ENCODE data around the gene CPSF4L.

Gene CPSF4L

DNA sequence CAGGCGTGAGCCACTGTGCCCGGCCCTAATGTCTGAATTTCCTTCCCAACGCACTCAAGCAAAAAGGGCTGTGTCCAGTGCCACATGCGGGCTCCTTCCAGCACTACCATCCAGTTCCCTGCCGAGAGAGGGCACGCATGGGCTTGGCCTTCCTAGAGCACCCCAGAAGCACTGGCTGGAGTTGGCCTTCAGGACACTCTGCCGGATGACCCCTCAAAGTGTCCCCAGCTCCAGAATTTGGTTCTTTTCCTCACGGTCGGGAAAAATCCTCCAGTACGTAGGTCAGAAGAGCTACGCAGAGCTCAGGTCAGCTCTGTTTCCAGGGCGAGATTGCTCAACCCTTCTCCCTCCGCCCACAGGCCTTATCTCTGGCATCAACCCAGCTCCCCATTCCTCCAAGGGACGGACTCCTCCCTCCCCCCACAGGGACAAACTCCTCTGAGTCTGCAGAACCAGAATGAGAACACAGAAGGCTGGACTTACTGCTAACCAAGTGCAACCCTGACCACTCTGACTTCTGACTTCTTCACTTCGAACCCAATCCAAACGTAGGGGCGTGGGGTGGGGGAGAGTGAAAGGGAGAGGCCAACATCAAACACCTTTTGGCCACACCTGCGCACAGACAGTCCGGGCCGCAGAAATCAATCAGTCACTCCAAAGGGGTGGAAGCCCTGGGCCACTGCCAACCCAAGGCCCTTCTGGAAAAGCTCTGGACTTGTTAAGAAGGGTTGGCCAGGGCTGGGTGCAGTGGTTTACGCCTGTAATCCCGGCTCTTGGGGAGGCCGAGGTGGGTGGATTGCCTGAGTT, 46.5 kb upstream of the CPSF4L start (continued):
- TF ChIP-seq IKZF3 (tag by site-specific recombination; IDR thresholded peaks at IDR 0.05) (peak; percentile 73; the same call in 1 of the 2 replicates), ZBTB1 (tag by site-specific recombination; IDR thresholded peaks at IDR 0.05) (no peak), ZNF677 (tag by site-specific recombination; IDR thresholded peaks at IDR 0.05) (no peak), ZEB2 (tag by site-specific recombination; IDR thresholded peaks at IDR 0.05) (0 out of 2 replicates have a peak, but pooled peaks have one; percentile 23)

DNA sequence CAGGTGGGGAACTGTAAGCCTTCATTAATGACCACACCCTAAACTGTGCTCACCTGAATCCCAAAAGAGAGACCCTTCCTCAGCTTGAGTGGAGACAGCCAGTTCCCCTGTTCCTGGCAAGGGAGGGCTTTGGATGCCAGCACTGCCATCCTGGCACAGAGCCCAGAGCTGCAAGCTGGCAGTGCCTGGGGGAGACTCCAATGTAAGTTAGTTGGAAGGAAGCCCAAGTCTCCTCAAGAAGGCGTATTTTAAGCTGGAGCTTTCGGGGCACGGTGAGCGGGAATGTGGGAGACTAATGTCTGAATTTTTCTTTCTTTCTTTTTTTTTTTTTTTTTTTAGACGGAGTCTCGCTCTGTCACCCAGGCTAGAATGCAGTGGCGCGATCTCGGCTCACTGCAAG, 45.5 kb upstream of the CPSF4L start:
- ChIA-PET CTCF (interaction anchor here (0.6 to 7.7 kb wide), 7 partner anchors 13 to 403 kb away, joined by 3 to 50 read pairs (median 3); no protein-coding TSS in a partner anchor), POLR2A (interaction anchor here (0.6 to 1.3 kb wide), 3 partner anchors 8 to 285 kb away, joined by 3 to 5 read pairs (median 3); no protein-coding TSS in a partner anchor)
- H3K36me3 ChIP-seq (ENCODE audit: control insufficient read depth in 2 of 2, insufficient read depth in 1 of 2, low read length in 2 of 2): peaks cover 0 to 6% of the 10 kb centered on the region in 2 experiments; a peak in 1 of 3 replicates
- H3K27ac ChIP-seq (ENCODE audit: extremely low read depth, low read depth, low read length): no peak overlapping the region
- peaks cover 34% of the 10 kb centered on the region for H3K4me1 ChIP-seq (ENCODE audit: control insufficient read depth, insufficient read depth, low read length)
- TF ChIP-seq ZBTB21 (tag by site-specific recombination; IDR thresholded peaks at IDR 0.05) (no peak), ZNF423 (tag by site-specific recombination; IDR thresholded peaks at IDR 0.05) (no peak), ZNF561 (tag by site-specific recombination; IDR thresholded peaks at IDR 0.05; ENCODE audit: borderline replicate concordance) (no peak), INSM2 (tag by site-specific recombination; IDR thresholded peaks at IDR 0.05) (no peak), PRDM10 (tag by site-specific recombination; IDR thresholded peaks at IDR 0.05) (peak; percentile 59), ZBTB8A (tag by site-specific recombination; IDR thresholded peaks at IDR 0.05) (no peak), ZIC2 (tag by site-specific recombination; IDR thresholded peaks at IDR 0.05) (no peak), ZNF501 (tag by site-specific recombination; IDR thresholded peaks at IDR 0.05) (no peak), KLF8 (tag by site-specific recombination; IDR thresholded peaks at IDR 0.05) (no peak), HOXC10 (CRISPR knock-in tag; IDR thresholded peaks at IDR 0.05) (no peak), ZNF621 (tag by site-specific recombination; IDR thresholded peaks at IDR 0.05) (no peak), HIC1 (tag by site-specific recombination; IDR thresholded peaks at IDR 0.05) (0 out of 2 replicates have a peak, but pooled peaks have one; percentile 49), ZNF239 (tag by site-specific recombination; IDR thresholded peaks at IDR 0.05) (no peak)
- TF ChIP-seq, protein P1, sequence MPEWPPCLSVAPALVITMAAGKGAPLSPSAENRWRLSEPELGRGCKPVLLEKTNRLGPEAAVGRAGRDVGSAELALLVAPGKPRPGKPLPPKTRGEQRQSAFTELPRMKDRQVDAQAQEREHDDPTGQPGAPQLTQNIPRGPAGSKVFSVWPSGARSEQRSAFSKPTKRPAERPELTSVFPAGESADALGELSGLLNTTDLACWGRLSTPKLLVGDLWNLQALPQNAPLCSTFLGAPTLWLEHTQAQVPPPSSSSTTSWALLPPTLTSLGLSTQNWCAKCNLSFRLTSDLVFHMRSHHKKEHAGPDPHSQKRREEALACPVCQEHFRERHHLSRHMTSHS (tag by site-specific recombination; IDR thresholded peaks at IDR 0.05): no peak
- no peaks in the 10 kb centered on the region for H3K9me3 ChIP-seq (ENCODE audit: control insufficient read depth, insufficient read depth, low read depth, low read length)
- no peak overlapping the region for H3K4me3 ChIP-seq (ENCODE audit: low read depth, low read length)
